ENCODE results near the gene DGKG. TPM values are rescaled to one million over a fixed set of nuclear protein-coding genes. Genes with fewer than 3 reads are reported as not detected.

Gene DGKG
- polyA plus RNA-seq, 3 donors, result 4.2 to 9.2 (median 4.3) TPM

GRCh38 chr3:186382217-186382885 is 20.3 kb upstream of the DGKG start:
- H3K36me3 ChIP-seq (replicated peaks in 1 of 2; ENCODE audit: control insufficient read depth in 1 of 2, insufficient read depth in 2 of 2, low read length in 2 of 2), result no peaks in the 10 kb centered on the region
- H4K20me1 ChIP-seq (ENCODE audit: insufficient read depth, low read length), result no peaks in the 10 kb centered on the region
- WGBS (ENCODE audit: insufficient coverage), result 100% methylated on average over 2 of the region's 6 CpGs
- H3K9me3 ChIP-seq (replicated peaks in 1 of 2; ENCODE audit: control insufficient read depth in 1 of 2, insufficient read depth in 1 of 2, low read length in 2 of 2), result no peaks in the 10 kb centered on the region
- peaks cover 0 to 5% (median 1%) of the 10 kb centered on the region in 3 donors for H3K27me3 Mint-ChIP-seq (ENCODE audit: low read depth in 3 of 3)
- H3K4me1 ChIP-seq (ENCODE audit: control insufficient read depth in 1 of 2, insufficient read depth in 2 of 2, low read length in 2 of 2), result no peaks in the 10 kb centered on the region
- no peak overlapping the region for H3K4me3 ChIP-seq (replicated peaks in 1 of 3; ENCODE audit: low read depth in 2 of 3, low read length in 3 of 3)
- no peak for DNase-seq
- H2AFZ ChIP-seq (ENCODE audit: insufficient read depth, low read depth, low read length, poor library complexity, severe bottlenecking), result no peak overlapping the region
- no peak for TF ChIP-seq CTCF (IDR thresholded peaks at IDR 0.05)
- H3K79me2 ChIP-seq (ENCODE audit: insufficient read depth, low read length), result no peaks in the 10 kb centered on the region
- peaks cover 0 to 8% (median 5%) of the 10 kb centered on the region in 7 donors for H3K9me3 Mint-ChIP-seq
- H3K36me3 Mint-ChIP-seq, result peaks cover 0 to 6% of the 10 kb centered on the region in 2 donors
- H3K9ac ChIP-seq (ENCODE audit: insufficient read depth, low read length, poor library complexity, severe bottlenecking), result no peak overlapping the region
- H3K4me3 Mint-ChIP-seq, result no peak overlapping the region
- H3K4me1 Mint-ChIP-seq, result peaks cover 10% of the 10 kb centered on the region
- H3K27ac ChIP-seq (ENCODE audit: low read depth in 1 of 2, low read length in 2 of 2), result no peak overlapping the region
- intact Hi-C loops (cut with micrococcal nuclease), result no loop called here
- no peaks in the 10 kb centered on the region for H3K27me3 ChIP-seq (ENCODE audit: control insufficient read depth in 2 of 2, insufficient read depth in 2 of 2, low read length in 2 of 2)
- no peak overlapping the region for H3K4me2 ChIP-seq (replicated peaks; ENCODE audit: extremely low read depth, low read length, poor library complexity, severe bottlenecking)
- H3K27ac Mint-ChIP-seq, result no peak overlapping the region

- no peaks in the 10 kb centered on the region for H4K20me1 ChIP-seq (ENCODE audit: insufficient read depth, low read length)
- DNase-seq, result no peak
- no peak overlapping the region for H3K27ac ChIP-seq (ENCODE audit: low read depth in 1 of 2, low read length in 2 of 2)
- WGBS (ENCODE audit: insufficient coverage), result 92% methylated on average over 4 of the region's 10 CpGs
- H3K4me1 ChIP-seq (ENCODE audit: control insufficient read depth in 1 of 2, insufficient read depth in 2 of 2, low read length in 2 of 2), result no peaks in the 10 kb centered on the region
- Mint-ChIP-seq H3K4me3 (no peak overlapping the region), H3K4me1 (peaks cover 10% of the 10 kb centered on the region), H3K27me3 (ENCODE audit: low read depth in 3 of 3) (peaks cover 0 to 6% (median 0%) of the 10 kb centered on the region in 3 donors), H3K36me3 (peaks cover 0 to 6% of the 10 kb centered on the region in 2 donors), H3K9me3 (peaks cover 0 to 8% (median 5%) of the 10 kb centered on the region in 7 donors), H3K27ac (no peak overlapping the region)
- no peaks in the 10 kb centered on the region for H3K9me3 ChIP-seq (replicated peaks in 1 of 2; ENCODE audit: control insufficient read depth in 1 of 2, insufficient read depth in 1 of 2, low read length in 2 of 2)
- no peak for TF ChIP-seq CTCF (IDR thresholded peaks at IDR 0.05)
- no peak overlapping the region for H3K9ac ChIP-seq (ENCODE audit: insufficient read depth, low read length, poor library complexity, severe bottlenecking)
- intact Hi-C loops (cut with micrococcal nuclease), result no loop called here
- no peak overlapping the region for H3K4me2 ChIP-seq (replicated peaks; ENCODE audit: extremely low read depth, low read length, poor library complexity, severe bottlenecking)
- H3K4me3 ChIP-seq (replicated peaks in 1 of 3; ENCODE audit: low read depth in 2 of 3, low read length in 3 of 3), result no peak overlapping the region
- no peaks in the 10 kb centered on the region for H3K79me2 ChIP-seq (ENCODE audit: insufficient read depth, low read length)
- no peaks in the 10 kb centered on the region for H3K36me3 ChIP-seq (replicated peaks in 1 of 2; ENCODE audit: control insufficient read depth in 1 of 2, insufficient read depth in 2 of 2, low read length in 2 of 2)
- no peaks in the 10 kb centered on the region for H3K27me3 ChIP-seq (ENCODE audit: control insufficient read depth in 2 of 2, insufficient read depth in 2 of 2, low read length in 2 of 2)
- no peak overlapping the region for H2AFZ ChIP-seq (ENCODE audit: insufficient read depth, low read depth, low read length, poor library complexity, severe bottlenecking)
Observed at GRCh38 chr3:186381424-186382216, 19.6 kb upstream of the DGKG start.
